Fibroblast of skin of abdomen (primary cell): Measurements from ENCODE around the gene NCBP2L.
A peak's percentile ranks its signal among the peaks of the same experiment; 100 is the strongest.

Experiments used
- DNase-seq: peaks from one replicate; pipeline ENCODE4 v3.0.0-alpha.2; 2013

NCBP2L gene

DNA sequence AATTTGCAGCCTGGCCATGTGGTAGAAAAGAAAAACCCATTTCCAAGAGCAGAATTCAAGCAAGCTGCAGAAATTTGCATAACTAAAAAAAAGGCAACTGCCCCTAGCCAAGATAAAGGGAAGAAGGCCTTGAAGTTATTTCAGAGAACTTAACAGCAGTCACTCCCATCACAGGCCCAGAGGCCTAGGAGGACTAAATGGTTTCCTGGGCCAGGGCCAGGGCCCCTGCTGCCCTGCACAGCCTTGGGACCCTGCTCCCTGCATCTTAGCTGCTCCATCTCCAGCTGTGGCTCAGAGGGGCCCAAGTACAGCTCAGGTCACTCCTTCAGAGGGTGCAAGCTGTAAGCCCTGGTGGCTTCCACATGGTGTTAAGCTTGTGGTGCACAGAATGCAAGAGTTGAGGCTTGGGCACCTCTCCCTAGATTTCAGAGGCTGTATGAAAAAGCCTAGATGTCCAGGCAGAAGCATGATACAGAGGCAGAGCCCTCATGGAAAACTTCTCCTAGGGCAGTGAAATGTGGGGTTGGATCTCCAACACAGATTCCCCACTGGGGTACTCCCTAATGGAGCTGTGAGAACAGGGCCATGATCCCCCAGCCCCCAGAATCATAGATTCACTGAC, 41.5 kb downstream of the NCBP2L start:
- no peak for DNase-seq

DNA sequence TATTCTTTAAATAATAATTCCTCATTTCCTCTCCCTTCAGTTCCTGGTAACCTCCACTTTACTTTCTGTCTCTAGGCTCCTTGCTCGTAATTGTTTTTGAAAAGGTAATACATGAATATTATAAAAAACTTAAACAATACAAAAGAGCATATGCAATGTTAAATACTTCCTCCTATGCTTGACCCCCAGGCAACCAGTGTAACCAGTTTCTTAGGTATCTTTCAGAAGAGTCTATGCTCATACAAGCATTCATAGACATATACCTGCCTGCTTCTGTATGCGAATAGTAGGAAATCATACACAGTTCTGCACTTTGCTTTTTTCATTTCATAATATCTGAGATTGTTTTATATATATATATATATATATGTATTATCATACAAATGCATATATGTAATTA, 45.5 kb downstream of the NCBP2L start:
- no peak for DNase-seq

DNA sequence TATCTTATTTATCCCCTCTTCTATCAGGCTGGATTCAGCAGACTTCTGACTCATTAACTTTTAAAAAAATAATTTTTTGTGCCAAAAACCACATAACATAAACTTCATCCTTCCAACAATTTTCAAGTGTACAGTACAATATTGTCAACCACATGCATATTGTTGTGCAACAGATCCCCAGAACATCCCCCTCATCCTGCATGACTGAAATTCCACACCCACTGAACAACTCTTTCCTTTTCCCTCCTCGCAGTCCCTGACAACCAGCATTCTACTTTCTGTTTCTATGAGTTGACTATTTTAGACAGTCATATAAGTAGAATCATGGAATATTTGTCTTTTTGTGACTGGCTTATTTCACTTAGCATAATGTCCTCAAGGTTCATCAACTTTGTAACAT, 45.9 kb downstream of the NCBP2L start:
- DNase-seq = peak; percentile 77

GRCh38 chrX:107825698-107826237, 48.2 kb downstream of the NCBP2L start, which contains the start of gene MID2:
MID2 (plus strand) TSS chrX:107825866; CDS start chrX:107826427, 561 bp downstream.
- peak; percentile 20 for DNase-seq

GRCh38 chrX:107826238-107827029, 48.9 kb downstream of the NCBP2L start:
- DNase-seq = peak; percentile 48

GRCh38 chrX:107827030-107827831, 49.7 kb downstream of the NCBP2L start:
- DNase-seq = no peak

DNA sequence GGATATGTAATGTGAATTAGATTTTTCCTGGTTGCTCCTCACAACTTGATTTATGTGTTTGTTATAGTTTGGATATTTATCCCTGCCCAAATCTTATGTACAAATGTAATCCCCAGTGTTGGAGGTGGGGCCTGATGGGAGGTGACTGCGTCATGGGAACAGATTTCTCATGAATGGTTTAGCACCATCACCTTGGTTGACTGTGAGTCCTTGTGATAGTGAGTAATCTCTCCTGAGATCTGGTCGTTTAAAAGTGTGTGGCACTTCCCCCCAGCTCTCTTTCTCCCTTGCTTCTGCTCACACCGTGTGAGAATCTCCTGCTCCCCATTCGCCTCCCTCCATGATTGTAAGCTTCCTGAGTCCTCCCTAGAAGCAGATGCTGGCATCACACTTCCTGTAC, 50.3 kb downstream of the NCBP2L start:
- DNase-seq = no peak

DNA sequence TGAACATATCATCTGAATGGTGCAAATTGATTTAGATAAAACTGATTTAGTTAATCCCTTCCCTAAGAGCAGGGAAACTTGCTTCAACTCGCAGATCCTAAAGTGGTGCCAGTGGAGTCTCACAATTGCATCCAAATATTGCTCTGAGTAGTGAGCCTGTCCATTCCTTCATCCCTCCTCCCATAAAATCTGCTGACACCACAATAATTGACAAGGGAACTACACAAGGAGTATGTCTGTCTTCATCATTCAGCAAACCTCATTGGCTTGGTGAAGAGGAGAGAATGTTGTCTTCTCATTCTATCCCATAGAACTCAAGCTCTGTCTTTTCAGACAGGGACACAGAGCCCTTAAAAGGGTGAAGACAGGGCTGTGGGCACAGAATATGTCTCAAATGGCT, 52.3 kb downstream of the NCBP2L start:
- no peak for DNase-seq

GRCh38 chrX:107831071-107831730, 53.7 kb downstream of the NCBP2L start:
- no peak for DNase-seq

DNA sequence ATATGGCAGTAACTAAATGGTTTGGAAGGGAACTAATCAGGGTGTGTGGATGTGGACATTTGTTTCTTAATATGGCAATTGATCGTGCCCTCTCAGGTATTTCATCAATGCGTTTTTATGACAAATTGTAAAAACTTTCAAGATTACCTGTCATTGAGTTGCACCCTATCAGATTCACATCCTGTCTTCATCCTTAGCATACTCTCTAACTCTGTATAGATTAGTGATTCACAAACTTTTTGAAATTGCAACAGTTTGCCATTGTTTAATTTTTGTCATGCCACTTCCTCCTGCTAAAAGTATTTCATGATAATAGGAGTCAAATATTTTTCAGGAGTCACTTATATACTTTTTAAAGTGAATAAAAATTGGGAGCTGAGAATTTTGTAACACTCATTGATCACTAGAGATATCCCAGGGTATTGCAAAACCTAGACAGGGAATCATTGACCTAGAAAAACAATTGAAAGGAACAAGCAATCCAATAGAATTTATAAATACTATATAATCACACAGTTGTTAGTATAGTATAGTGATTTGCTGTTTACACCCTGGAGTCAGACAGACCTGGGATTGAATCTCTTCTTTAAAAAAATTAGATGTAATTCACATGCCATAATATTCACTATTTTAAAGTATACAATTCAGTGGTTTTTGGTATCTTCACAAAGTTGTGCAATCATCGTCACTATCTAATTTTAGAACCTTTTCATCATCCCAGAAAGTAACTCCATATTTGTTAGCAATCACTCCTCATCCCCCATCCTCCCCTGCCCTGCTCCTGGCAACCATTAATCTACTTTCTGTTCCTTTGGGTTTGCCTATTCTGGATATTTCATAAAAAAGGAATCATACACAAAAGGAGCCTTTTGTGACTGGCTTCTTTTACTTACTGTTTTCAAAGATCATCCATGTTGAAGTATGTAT, 57.0 kb downstream of the NCBP2L start:
- no peak for DNase-seq

DNA sequence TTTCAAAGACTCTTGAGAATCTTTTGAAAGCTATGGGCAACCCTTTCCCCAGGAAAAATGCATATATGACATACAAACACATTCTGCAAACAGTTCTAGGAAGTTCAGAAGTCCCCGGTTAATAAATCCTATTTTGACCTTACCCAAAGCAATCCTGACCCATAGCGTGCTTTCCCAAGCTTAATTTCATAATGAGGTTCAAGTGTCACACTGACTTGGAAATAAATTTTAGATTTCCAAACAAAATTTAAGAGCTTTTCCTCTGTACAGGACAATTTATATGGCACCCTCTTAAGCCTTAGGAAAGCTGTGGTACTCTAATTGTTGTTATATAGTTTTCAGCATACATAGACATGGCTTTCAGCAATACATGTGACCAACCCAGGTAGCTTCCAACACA, 59.4 kb downstream of the NCBP2L start:
- no peak for DNase-seq

DNA sequence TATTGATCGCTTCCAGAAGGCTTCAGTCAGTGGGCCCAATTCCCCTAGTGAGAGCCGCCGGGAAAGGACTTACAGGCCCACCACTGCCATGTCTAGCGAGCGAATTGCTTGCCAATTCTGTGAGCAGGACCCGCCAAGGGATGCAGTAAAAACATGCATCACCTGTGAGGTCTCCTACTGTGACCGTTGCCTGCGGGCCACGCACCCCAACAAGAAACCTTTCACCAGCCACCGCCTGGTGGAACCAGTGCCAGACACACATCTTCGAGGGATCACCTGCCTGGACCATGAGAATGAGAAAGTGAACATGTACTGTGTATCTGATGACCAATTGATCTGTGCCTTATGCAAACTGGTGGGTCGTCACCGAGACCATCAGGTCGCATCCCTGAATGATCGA, 63.4 kb downstream of the NCBP2L start:
- no peak for DNase-seq

DNA sequence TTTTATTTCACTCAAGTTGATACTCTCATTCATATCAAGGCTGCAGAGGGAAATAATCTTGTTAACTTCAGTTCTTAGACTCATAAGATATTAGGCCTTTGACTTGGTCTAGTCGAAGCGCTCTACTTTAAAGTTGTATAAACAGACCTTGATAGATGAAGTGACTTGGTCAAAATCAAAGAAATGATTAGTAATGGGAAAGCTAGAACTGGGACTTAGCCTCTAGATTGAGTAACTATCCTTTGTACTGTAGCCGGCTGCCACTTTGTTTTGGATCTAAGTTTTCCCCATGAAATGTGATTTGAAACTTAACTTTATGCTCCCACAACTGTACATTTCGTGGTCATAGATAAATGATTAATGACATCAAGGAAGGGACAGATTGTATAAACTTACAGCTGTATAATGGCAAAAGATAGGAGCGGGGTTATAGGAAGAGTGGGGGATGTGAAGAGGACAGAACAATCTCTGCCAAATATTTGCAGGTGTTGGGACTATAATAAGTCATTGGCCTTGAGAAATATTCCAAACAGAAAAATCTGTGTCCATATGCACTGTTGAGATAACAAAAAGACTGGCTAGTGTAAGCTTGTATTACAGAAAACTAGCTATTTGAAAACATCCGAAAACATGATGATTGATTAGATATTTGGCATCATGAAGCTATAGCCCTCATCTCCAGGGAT, 65.3 kb downstream of the NCBP2L start:
- no peak for DNase-seq
